HuH-7.5 (cell line): ENCODE results near the gene SRMS.
"Not testable (repeated sequence)": the region's sequence is repeated elsewhere in the genome, so short reads cannot be mapped to it uniquely, and the experiment has no call there.

Experiments
- DNase-seq: peaks from one replicate; pipeline ENCODE4 v3.0.0; 2011; ENCODE audit warnings: low spot score

Gene SRMS

DNA sequence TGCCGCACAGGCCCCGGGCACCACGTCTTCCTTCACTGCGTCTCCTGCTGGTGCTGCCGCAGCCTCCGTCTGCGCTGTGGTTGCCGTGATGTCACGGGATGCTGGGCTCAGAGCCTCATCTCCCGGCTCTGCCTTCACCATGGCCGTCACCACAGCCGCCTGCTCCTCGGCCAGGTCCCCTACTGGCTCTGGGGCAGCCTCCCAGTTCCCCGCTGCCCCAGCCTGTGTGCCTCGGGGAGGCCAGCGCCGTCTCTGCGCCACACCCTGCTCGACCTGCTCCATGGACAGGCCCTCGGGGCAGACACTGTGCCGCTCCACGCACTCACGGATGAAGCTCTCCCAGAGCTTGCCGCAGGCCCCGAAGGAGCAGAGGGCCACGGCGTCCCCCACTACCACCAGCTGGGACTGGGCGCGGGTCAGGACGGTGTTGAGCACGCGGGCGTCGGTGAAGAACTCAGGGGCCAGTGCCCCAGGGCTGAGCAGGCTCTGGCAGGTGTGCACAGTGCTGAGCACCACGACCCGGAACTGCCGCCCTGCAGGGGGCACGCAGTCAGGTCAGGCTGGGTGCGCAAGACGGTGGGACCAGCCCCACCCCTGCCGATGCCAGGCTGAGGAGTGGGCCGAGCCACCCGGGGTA lies 18.3 kb upstream of the SRMS start:
- no peak for DNase-seq

DNA sequence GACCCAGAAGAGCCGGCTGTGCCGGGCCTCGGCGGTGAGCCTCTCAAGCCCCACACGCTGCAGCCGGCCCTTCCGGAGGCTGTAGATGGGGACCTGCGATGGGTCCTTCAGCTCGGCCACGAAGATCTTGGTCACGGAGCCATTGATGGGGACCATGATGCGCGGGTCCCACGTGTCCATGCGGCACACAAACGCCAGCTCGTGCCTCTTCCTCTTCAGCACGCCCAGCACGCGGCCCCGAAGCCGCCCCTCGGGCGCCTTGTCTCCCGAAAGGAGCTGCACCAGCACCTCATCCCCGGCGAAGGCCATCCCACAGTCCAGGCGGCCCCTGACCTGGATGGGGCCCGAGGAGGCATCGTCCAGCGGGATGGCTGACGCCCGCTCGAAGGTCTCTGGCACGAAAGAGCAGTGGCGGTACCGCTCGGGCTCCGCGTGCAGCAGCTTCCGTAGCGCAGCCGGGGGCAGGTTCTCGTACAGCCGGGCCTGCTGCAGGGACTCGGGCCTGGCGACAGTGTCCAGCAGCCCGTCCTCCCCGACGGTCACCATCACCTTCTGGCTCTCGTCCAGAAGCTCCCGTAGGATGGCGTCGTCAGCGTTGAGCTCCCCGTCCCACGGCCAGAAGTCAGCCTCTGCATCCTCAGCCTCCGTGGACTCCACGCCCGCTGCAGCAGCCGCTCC lies 17.6 kb upstream of the SRMS start:
- no peak for DNase-seq

DNA sequence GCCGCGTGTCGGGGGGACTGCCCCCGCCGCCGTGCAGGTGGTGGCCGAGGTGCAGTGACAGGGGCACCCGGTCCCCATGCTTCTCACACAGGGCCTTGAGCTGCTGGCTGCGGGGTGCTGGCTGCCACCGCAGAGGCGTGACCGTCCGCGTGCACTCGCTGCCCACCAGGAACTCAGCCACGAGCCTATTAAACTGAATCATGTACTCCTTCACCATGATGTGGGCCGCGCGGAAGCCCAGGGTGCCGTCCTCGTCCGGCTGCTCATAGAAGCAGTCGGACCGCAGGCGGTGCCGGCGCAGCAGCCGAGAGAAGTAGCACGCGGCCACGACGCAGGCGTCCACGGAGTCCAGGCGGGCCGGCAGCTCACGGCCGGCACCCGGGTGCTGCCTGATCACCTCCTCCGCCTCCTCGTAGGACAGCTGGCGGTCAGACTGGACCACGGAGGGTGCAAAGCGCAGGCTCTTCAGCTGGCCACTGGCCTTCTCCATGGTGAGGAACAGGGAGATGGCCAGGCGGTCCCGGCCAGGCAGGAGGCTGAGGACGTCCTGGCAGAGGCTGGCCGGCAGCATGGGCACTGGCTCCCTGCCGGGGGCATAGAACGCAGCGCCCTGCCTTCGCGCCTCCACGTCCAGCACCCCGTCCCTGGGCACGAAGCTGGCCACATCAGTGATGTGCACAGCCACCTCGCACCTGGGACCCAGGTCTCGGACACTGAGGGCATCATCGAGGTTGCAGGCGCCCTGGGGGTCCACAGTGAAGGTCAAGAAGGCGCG lies 16.7 kb upstream of the SRMS start:
- no peak for DNase-seq

DNA sequence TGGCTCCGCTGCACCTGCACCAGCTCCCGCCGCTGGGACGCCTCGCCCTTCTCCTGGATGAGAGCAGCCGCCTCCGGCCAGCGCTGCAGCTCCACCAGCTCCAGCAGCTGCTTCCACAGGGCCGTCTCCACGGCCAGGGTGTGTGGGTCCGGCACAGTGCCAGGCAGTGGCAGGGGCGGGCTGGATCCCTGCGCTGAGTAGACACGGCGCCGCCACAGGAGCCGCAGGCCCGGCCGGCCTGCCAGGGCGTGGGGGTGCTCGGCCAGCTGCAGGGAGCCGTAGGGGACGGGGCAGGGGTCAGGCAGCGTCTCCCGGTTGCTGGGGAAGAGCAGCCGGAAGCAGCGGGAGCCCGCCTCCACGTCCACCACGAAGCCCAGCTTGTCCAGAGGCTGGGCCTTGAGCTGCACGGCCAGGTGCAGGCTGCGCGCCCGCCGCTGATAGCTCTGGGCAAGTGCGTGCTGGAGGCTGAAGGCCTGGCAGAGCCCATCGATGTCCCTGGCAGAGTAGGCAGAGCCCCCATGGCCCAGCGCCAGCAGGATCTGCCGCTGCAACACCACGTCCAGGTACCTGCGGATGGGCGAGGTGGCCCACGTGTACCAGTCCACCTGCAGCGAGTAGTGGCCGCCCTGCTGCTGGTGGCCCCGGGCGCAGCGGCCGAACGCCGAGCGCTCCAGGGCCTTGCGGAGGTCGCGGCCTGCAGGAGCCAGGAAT lies 15.8 kb upstream of the SRMS start:
- DNase-seq: no peak

DNA sequence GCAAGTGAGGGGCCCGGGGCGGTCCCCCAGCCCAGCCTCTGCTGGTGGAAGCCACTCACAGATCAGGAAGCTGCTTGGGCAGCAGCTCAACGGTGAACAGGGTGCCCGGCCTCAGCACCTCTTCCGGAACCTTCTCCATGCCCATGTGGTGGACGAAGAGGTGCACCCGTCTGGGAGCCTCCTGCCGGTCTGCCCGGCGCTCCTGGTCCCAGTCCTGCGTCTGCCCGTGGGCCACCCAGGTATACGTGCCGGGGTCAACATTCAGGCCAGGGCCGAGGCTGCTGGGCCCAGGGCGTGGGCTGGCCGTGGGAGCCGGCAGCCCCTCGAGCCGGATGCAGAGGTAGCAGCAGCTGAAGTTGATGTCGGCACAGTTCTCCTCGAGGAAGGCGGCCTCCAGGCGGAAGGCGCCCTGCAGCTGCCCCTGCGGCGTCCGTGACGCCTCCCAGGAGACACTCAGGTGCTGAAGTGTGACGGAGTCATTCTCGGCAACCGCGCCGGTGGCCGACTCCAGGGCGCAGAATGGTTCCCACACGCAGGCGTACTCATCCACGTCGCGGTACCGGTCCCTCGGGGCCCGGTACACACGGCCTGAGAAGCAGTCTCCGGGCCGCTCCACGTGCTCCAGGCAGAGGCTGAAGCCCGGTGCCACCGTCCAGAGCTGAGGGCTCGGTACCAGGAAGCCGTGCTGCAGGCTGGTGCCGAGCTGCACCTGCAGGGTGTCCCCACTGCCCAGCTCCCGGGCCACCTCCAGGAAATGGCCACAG lies 15.1 kb upstream of the SRMS start:
- no peak for DNase-seq

DNA sequence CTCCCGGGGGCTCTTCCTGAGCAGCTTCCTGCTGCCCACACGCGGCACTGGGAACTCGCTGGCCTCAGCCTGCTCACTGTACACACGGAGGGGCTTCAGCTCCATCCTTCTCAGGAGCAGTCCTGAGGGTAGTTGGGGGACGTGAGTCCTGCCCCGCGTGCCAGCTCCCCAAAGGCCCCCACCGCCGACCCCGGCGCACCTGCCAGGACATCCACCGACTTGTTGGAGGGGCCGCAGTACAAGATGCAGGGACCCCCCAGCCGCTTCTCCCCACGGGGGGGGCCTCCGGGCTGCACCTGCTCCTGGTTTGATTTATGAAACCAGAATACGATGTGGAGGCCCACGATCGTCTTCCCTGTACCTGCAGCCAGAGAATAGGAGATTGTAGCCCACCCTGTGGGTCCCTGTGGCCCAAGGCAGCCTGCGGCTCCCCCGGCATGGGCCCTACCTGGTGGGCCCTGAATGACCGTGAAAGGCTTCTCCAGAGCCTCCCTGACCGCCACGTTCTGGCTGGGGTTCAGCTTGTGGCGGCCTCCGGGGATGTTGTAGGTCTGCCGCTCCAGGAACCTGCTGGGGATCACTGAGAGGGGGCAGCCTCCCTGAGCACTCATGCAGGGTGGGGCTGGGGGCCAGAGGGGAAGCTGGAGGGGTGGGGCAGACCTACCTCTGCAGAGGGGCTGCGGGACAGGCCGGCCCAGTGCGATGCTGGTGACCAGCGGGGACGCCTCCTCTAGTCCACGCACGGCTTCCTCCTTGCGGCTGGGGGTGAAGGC lies 14.3 kb upstream of the SRMS start:
- no peak for DNase-seq

DNA sequence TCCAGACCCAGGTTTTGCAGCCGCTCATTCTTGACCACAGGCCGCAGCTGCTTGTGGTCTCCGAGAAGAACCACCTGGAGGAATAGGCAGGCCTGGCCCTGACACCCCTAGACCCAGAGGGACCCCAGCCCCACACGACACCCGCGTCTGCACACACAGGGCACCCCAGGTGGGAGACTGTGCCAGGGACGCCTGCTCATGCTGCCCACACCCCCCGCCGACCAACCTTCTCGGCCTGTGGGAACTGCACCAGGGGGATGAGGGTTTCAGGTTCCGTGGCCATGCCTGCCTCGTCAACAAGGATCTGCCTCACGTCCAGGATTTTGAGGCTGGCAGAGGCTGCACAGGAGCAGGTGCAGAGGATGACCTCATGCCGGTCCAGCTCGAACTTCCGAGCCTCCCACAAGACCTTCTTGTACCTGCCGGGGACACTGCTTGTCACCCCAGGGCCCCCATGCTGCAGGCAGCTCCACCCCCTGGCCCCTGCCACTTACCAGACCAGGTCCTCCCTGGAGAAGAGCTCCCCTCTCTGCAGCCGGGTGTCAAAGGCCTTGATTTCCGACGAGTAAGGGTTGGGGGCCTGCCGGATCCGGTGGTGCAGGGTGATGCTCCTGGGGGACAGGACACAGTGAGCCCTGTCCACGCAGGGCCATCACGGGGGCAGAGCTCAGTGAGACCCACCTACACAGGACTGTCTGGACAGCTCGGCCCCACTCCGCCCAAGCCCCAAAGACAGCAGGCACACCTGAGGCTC lies 13.5 kb upstream of the SRMS start:
- DNase-seq: no peak

DNA sequence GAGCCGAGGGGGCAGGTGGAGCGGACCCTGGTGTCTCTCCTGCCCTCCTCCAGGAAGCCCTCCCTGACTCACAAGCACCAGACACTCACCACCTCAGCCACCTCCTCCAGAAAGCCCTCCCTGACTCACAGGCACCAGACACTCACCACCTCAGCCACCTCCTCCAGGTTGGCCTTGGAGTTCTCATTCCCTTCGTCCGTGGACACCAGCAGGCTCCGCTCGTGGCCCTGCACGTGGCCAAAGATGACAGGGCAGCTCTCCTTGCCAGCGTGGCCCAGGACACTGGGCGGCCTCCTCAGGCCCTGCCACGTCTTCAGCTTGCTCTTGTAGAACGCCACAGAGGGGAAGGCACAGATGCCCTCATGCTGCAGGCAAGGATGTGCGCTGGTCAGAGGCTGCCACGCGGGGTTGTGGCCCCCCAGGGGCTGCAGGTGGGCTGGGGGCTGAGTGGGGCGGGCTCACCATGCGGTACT lies 12.8 kb upstream of the SRMS start:
- no peak for DNase-seq

DNA sequence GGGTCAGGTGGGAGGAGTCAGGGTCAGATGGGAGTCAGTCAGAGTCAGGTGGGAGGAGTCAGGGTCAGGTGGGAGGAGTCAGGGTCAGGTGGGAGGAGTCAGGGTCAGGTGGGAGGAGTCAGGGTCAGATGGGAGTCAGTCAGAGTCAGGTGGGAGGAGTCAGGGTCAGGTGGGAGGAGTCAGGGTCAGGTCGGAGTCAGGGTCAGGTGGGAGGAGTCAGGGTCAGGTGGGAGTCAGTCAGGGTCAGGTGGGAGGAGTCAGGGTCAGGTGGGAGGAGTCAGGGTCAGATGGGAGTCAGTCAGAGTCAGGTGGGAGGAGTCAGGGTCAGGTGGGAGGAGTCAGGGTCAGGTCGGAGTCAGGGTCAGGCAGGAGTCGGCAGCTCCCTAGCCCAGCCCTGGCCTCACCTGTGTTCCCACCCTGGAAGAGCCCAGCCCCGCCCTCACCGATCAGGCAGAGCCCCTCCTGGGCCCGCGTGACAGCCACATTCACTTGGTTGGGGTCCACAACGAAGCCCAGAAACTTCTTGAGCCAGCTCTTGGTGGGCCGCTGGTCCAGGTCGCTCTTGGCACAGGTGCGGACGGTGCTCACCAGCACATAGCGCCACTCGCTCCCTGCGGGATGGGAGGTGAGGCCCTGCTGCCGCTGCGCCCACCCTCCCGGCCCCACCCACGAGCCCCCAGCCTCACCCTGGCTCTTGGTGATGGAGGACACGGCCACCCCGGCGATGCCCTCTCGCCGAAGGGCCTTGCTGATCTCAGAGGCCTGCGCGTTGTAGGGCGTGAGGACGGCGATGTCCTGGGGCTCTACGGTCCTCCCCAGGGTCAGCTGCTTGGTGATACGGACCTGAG lies 12.2 kb upstream of the SRMS start:
- DNase-seq: not testable (repeated sequence)

DNA sequence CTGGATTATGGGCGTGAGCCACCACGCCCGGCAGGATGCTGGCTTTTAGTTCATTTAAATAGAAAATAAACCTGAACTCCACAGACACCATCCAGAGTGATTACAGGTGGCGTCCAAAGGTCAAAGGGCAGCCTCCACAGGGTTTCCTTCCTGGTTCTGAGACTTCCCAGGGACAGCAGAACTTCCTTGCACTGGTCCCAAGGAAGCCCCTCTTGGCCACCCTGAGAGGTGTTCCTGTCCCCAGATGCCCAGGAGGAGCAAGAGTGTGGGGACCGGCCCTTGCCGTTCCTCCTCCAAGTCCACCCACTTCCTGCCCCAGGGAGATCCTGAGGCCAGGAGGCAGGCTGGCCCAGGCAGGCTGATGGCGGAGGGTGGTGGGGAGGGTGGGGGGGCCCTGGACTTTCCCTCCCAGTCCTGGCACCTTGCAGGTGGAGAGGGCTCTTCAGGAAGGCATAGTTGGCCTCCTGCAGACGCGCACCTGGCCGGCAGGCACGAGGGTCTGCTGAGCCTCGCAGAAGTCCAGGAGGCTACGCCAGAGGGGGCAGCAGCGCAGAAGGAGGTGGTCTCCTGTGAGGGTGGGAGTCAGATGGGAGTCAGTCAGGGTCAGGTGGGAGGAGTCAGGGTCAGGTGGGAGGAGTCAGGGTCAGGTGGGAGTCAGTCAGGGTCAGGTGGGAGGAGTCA lies 11.4 kb upstream of the SRMS start:
- no peak for DNase-seq

DNA sequence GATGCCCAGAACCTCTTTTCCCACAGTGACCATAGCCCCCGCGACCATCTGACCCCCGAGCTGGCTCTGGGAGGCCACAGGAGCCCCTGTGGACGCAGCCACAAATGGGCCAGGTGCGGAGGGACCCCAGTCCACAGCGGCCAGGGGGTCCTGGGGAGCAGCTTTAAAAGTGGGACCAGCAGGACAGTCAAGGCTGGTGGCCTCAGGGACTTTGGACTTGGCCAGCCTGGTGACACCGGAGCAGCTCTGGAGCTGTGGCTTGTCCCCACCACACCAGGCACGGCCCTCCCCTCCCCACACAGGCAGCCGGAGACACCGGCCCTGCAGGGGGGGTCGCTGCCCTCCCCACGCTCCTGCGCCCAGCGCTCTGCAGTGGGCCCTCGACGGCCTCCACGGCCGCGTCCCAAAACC lies 9.9 kb upstream of the SRMS start:
- DNase-seq: no peak

DNA sequence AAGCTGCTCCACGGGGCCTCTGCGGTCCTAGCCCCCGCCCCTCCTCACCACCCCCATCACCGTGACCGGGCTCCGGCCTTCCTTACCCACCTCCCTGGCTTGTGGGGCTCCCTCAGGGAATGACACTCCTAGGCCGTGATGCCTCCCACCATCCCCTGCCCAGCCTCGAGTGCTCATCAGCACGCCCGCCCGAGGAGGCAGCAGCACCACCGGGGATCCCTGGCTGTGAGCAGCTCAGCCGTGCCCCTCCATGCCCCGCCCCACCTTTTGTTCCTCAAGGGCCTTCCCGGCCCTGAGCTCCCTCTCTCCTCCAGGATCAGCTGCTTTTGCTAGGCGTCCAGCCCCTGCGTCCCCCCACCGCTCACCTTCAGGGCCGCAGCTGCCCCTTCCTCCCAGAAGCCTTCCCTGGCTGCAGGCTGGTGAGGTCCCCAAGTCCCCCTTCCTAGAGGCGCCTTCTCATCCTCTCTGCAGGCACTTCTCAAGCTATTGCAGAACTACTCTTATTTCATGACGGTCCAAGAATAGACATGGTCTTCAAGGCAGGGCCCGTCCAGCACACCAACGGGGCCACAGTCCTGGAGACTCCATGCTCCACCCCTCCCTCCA lies 9.4 kb upstream of the SRMS start:
- no peak for DNase-seq

DNA sequence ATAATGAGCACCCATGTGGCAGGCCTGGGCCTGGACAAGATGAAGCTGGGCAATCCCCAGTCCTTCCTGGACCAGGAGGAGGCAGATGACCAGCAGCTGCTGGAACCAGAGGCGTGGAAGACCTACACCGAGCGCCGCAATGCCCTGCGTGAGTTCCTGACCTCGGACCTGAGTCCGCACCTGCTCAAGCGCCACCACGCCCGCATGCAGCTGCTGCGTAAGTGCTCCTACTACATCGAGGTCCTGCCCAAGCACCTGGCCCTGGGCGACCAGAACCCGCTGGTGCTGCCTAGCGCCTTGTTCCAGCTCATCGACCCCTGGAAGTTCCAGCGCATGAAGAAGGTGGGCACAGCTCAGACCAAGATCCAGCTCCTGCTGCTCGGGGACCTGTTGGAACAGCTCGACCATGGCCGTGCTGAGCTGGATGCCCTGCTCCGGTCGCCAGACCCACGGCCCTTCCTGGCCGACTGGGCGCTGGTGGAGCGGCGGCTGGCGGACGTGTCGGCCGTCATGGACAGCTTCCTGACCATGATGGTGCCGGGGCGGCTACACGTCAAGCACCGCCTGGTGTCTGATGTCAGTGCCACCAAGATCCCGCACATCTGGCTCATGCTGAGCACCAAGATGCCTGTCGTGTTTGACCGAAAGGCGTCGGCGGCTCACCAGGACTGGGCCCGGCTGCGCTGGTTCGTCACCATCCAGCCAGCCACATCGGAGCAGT lies 8.3 kb upstream of the SRMS start:
- no peak for DNase-seq

DNA sequence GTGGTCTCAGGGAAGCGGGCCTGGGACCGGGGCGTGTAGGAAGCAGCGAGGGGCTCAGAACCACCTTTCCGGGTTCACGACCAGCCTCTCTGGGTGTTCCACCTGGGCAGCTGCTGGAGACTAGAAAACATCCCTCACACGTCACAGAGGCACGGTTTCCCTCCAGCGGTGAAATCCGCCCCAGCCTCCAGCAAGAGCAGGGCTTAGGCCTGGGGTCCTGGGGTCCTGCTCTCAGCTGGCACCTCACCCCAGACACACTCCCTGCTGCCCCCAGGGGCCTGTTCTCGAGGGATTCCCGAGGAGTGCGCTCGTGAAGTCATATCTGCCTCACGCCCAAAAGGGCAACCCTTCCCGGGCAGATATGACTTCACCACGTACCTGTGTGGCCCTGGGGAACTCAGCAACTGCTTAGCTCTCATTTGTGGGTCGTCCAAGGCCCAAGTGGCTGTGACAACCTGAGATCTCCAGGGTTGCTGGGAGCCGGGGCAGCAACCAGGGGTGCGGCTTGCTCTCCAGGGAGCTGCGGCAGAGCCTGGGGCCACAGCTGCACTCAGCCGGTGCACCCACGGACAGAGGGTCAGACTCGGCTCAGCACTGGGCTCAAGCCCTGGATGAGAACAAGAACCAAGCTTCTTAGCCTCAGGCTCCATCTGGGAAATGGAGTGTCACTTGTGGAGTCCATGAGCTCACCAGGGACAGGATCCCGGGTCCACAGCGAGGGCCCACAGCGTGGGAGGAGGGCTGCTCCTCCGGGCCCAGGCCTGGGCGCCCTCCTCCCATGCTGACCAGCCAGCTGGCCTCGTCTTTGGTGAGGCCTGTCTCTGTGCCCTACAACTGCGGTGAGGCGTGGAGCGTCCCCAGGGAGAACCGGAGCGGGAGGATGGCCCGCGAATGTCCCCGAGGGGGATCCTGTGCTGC lies 7.1 kb upstream of the SRMS start:
- no peak for DNase-seq

DNA sequence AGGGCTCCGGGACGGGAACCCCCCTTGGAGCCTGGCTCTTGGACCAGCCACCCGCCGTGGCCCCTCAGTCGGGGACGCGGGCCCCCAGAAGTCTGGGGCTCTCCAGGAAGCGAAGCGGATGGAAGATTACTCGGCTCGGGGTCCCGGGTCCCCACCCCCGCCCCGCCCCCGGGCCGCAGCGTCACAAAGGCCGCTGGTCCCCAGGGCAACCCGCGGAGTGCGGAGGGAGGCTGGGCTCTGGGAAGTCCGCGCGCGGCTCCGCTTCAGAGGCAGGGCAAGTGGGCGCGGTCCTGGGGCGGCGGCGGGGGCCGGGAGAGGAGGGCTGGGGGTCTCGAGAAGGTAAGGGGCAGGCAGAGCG lies 6.4 kb upstream of the SRMS start, which contains the start of gene FNDC11:
Gene FNDC11 (plus strand): TSS at position 227 of the 358 bp plus-strand sequence. CDS start 1,505 bp downstream, outside the sequence.
- no peak for DNase-seq

DNA sequence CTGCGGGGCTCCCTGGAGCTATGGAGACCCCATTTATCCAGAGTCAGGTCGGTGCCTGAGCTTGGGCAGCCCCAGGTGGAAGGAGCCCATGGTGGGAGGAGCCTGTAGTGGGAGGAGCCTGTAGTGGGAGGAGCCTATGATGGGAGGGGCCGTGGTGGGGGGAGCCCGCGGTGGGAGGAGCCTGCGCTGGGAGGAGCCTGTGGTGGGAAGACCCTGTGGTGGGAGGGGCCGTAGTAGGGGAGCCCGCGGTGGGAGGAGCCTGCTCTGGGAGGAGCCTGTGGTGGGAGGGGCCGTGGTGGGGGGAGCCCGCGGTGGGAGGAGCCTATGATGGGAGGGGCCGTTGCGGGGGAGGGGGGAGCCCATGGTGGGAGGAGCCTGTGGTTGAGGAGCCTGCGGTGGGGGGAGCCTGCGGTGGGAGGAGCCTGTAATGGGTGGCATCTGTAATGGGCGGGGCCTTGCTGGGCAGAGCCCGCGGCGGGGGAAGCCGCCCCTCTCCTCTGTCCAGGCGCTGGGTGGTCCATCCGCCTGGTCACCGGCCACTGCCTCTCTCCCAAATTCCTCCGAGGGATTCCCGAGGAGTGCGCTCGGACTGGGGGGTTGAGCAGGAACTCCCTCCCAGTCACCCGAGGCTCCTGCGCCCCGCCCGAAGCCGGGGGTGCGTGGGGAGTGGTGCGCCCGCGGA lies 5.8 kb upstream of the SRMS start:
- DNase-seq: no peak
